HG03039 (cell line): ENCODE results near the gene DENND11.

Experiments
- ATAC-seq: cut with Tn5 transposase; IDR thresholded peaks from one replicate; pipeline ENCODE4 v1.9.1; 2021; ENCODE audit warnings: mild to moderate bottlenecking, moderate library complexity; ENCODE audit not compliant: unreplicated experiment

The DENND11 gene, protein sequence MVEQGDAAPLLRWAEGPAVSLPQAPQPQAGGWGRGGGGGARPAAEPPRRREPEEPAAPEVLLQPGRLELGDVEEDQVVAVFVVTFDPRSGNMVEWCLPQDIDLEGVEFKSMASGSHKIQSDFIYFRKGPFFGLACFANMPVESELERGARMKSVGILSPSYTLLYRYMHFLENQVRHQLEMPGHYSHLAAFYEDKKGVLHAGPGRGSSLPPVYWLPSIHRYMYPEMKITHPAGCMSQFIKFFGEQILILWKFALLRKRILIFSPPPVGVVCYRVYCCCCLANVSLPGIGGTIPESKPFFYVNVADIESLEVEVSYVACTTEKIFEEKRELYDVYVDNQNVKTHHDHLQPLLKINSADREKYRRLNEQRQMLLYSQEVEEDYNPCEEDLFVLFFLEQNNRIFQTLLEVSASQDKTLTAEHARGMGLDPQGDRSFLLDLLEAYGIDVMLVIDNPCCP

DNA sequence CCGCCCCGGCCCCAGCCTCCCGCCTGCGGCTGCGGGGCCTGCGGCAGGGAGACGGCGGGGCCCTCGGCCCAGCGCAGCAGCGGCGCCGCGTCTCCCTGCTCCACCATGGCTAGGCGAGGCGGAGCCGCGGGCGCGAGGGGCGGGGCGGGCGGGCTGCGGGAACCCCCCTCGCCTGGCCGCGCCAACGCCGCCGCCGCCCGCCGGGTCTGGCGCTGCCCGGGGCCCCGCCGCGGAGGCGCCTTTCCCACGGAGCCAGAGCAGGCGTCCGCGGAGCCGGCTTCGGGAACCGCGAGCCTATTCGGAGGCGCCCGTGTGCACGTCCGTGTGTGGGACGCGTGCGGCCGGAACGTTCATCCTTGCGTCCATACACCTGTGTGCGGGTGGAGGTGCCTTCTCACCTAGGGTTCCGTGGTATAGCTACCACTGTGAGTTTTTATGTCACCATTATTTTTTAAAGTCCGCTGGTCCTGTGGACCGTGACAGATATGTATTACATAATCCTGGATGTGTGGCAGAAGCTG lies at the start of gene DENND11:
TSS of gene DENND11 (minus strand) at position 120 of the 521 bp plus-strand sequence. CDS start at position 107, 13 bp downstream.
- ATAC-seq: peak; percentile 72

DNA sequence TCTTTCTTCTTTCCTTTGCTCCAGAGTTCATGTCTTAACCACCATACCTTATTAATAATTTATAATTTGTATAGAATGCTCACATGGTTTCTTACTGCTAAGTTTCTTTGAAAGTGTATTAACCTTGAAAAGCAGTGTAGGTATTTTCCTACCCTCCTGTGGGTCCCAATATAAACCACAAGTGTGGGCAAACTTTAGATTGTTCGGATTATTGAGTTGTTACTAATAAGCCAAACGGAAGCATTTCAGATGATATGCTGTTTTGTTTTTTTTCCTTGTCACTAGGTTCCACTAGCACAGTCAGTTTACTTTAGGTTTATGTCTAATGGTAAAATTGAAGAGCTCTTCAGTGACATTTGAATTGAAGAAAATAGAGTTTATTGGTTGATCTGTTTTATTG lies 46.4 kb upstream of the DENND11 start:
- no peak for ATAC-seq

DNA sequence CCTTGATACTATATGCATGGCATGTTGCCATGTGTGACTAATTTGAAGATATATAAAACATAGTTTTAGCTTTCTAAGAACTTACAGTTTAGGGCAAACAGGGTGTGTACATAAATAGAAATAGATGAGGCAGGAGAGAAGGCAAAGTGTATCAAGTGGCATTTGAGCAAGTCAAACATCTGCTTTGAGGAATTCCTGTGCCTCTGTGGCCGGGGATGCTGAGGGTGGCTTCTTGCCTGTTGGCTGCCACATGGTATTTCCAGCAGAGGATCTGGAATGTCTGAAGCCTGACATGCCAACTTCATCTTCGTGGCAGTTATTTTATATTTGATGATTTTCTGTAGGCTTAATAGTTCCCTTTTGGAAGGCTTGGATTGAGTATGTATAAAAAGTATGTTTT lies 42.2 kb upstream of the DENND11 start:
- ATAC-seq: no peak

DNA sequence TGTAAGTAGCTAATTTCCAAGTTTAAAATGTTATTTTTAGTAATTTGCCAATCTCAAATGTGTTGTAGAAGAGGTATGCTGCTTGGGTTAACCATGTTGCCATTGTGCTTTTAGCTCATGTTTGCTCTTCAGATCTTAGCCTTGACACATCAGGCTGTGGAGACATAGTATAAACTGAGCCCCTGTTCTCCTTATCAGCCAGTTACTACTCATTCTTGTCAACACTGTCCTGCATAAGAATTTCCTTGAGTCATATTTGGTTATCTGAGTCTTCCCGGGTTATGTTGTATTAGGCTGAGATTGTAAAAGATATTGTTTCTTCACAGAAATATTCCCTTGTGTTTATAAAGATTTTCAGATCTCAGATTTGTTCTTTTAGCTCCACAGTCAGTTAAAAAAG lies 40.3 kb upstream of the DENND11 start:
- no peak for ATAC-seq

DNA sequence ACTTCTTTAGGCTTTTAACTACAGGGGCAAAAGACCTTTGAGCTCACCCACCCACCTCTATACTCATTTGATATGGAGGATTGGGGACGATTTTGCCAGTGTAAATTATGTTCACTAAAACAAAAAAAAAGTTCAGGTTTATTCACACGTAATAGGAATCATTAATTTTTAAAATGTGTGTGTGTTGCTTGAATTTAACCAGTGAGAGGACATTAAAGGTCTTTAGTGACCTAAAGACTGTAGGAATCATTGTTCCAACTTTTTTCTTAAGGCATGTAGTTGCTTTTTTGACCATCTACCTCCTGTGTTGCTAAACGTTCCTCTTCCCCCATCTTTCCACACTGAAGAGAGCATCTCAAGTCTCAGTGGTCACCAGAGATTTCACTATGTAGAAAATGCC lies 37.3 kb upstream of the DENND11 start:
- ATAC-seq: no peak

DNA sequence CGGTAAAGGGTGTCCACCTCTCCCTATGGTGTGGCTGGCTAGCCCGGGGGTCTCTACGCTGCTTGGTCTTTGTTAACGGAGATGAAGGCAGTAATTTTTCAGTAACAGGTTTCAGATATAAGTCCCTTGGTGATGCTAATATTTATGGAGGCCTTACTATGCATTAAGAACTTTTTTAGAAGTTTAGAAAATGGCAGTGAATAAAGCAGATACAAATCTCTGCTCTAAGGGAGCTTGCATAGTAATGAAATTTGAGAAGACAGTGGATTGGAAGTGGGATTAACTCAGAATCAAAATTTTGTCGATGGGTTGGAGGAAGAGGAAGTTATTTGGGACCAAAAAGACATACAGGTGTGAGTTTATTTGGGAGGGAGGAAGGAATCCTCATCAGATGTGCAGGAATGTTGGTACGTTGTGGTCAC lies 36.6 kb upstream of the DENND11 start:
- no peak for ATAC-seq

DNA sequence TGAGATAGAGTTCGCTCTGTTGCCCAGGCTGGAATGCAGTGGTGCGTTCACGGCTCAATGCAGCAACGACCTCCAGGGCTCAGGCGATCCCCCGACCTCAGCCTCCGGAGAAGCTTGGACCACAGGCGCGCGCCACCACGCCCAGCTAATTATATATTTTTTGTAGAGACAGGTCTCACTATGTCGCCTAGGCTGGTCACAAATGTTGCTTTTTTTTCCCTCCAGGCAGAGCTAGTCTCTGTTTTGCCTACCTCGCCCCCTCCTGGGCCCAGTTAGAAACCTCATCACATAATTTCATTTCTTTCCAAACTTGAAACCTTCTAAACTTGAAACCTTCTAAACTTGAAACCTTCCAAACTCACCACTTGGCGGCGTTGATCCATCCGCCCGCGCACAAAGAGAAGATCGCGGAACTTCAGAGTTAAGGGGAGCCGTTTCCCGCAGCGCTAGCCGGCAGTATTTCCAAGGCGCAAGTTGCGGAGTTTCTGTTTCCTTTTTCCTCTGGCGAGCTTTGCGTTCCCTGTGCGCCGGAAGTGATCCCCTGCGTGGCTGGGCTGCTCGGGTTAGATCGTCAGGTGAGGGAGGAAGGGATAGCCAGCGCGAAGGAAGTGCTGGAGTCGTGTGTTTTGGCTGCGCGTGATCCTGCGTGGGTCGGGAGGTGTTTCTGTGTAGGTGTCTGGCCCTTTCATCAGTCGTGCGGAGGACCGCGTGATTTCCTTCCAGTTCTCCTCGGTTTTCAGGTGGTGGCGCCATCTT lies 36.0 kb upstream of the DENND11 start, which contains the start of gene SSBP1:
TSS of gene SSBP1 (plus strand) at position 523 of the 756 bp plus-strand sequence. CDS start 809 bp downstream, outside the sequence.
- ATAC-seq: peak; percentile 87

DNA sequence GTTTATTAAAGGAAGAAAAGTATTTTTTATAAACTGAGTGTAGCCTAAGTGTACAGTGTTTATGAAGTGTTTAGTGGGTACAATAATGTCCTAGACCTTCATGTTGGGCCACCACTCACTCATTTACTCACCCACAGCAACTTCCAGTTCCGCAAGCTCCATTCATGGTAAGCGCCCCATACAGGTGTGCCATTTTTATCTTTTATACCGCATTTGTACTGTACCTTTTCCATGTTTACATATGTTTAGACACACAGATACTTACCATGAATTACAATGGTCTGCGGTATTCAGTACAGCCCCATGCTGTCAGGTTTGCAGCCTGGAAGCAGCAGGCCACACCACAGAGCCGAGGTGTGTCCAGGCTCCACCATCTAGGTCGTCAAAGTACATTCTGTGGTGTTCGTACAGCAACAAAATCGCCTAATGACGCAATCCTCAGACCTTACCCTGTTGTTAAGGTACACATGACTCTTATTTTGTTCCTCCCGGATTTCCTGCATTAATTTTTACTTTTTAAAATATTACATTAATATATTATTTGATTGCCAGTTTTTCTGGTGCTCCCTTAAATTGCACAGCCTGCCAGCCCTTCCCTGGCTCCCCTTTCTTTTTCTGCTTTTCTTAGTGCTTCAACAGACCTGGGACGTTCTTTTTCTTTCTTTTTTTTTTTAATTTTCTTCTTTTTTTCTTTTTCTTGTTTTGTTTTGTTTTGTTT lies 35.3 kb upstream of the DENND11 start:
- ATAC-seq: no peak

DNA sequence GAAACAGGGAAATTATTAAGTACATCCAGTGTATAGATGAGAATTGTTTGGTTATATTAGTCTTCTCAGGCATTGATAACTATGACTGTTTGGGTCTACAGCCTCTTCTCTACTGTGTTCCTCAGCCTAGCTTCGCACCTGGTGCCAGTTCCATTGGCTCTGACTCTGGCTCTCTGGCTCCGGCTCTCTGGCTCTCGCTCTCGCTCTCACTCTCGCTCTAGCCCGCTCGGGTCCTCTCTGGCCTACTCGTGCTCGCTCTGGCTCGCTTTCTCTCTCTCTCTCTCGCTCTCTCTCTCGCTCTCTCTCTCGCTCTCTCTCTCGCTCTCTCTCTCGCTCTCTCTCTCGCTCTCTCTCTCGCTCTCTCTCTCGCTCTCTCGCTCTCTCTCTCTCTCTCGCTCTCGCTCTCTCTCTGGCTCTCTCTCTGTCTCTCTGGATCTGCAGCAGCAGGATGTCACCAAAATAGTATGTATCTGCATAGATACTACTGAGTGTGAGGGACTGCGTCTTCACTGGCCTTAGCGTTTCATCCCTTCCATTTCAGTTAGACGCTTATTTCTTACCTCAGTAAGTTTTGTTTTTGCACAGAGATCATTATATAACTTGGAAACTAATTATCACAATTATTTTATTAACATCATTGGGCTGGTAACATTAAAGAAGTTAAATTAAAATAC lies 29.6 kb upstream of the DENND11 start:
- no peak for ATAC-seq

DNA sequence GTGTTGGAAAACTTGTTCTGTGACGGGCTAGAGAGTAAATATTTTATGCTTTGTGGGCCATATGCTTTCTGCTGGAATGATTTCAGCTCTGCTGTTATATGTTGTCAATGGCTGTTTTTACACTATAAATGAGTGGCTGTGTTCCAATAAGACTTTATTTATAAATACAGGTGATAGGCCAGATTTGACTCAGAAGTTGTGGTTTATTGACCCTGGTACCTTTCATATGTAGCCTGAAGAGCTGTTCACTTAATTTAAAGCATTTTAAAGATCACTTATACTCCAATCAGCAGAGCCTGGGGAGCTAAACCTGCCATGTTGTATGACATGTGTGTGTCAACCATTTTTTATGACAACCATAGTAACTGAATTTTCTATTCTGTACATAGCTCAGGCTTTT lies 27.1 kb upstream of the DENND11 start:
- ATAC-seq: no peak

DNA sequence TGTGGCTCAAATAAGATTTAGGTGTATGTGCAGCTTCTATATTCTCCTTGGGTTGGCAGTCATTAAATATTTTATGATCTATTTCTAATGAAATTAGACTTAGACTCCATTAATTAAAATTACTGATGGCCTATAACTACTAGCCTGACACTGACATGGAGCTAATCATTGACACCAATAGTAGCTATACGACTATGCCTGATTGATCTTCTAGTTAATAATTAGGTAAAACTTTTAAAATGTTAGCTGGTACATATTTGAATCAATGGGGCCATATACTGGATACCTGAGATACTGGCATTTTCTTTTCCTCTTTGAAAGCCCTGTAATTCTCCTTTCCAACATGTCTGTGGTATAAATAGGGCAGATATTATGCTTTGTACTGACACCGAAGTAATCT lies 20.6 kb upstream of the DENND11 start:
- no peak for ATAC-seq

DNA sequence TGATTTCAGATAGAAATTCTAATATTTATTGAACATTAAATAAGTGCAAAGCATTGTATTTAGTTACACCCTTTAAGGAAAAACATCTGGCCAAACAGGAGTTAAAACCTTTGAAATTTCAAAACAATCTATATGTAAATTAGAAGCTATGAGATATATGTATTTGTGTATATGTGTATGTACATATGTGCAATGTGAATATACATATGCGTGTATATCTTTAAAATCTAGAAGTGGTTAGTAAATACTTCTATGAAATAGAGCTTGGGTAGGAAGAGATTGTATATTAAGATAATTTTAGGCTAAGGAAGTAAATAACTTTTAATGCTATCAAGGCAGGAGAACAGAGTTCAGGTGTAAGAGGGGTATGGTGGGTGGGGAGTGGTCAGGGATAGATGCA lies 15.5 kb upstream of the DENND11 start:
- ATAC-seq: no peak

DNA sequence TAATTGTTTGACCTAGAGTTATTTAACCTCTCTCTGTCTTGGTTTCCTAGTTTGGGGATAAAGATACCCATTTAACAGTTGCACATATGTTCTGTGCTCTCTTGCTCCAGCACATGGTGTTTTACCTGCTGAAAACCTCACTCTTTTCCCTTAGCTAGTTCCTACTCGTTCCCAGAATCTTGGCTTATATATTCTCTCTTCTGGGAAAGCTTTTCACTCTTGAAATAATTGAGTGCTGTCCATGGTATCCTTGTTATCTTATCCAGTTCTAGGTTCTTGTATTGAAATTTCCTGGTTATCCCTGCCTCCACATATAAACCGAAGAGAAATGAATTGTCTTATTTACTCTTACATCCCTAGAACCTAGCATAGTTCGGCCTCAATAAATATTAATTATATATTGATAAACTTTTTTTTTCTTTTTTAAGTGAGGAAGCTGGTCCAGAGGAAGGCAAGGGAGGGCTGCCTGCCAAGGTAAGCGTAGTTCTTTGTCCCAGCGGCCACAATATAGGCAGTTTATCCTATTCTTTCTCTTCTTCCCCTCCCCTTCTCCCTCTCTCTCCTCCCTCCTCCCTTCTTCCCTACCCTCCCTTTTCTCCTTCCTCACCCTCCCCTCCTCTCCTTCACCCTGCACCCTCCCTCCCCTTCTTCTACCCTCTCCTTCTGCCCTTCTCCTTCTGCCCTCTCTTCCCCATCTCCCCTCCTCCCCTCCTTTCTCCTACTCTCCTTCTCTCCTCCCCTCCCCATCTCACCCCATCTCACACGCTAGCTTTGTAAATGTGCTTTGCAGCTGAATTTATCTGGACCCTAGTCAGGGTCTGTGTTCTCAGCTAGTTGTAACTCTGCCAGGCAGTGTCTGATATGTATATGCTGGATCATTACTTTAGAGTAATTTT lies 14.1 kb upstream of the DENND11 start:
- no peak for ATAC-seq

DNA sequence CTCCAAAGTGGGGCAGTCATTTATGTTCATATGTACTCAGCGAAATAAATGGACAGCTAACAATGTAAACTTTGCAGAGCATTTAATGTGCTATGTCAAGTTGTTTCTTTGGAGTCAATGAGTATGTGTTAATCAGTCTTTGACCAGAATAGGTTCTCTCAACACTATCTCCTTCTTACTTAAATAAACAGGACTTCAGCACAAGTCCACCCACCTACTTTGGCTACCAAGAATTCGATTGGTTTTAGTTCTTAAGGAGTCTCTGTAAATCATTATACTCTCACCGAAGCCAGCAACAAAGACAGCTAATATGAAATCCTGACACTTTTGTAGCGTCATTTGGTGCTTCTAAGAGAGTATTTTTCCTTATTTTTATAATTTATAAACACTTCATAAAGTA lies 13.1 kb upstream of the DENND11 start:
- no peak for ATAC-seq

DNA sequence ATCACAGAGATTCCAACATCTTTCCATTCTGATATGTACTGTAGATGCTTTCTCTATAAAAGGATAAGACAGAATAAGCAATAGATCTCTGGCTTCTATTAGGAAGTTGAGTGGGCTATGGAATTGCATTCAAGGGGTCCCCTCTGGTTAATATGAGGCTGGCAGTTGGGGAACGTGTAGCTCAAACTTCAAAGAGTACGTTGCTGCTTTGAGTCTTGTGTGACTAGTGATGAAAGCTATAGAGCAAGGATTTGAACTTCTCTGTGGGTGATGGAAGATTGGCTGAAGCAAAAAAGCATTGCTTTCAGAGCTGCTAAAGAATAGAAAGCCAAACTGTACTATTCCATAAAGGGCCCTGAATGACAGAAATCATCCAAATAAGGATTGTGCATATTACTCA lies 12.6 kb upstream of the DENND11 start:
- no peak for ATAC-seq

DNA sequence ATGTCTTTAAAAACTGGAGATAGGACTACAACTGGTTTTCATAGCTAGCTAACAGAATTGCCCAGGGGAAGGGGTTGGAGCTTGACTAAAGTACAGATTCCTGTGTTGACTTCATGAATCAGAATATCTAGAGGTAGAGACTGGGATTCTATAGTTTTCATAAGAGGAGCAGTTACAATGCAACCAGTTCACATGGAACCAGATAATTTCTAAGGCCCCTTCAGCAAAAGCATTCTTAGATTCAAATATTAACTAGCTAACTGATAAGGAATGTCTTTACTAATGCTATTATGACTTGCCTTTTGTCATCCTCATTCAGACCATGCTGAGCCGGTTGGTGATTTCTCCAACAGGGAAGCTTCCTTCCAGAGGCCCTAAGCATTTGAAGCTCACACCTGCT lies 11.9 kb upstream of the DENND11 start:
- no peak for ATAC-seq

DNA sequence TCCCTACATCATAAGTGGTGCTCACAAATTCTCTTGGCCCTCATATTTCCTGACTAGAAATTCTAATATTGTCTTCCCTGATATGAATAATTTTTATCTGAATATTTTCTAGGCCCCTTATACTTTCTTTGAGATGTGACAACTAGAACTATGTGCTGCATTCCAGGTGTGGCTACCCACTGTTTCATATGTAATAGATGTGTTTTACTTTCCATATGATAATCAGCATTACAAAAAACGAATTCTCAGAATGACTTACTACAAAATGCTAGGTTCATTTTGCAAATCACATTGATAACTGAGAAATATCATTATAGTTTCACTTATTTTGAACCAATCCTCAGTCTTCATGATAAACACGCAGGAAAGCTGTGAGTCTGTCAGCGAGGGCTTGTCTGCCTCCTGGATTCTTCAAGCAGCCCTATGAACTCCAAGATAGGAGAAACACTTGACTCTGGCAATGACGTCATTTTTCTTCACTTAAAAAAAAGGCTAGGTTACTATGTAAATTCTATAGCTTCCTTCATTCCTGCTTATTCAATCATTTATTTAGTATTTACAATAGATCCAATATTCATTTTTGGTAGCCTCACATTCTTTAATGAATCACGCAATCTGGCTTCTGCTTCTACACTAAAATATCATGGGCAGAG lies 10.8 kb upstream of the DENND11 start:
- no peak for ATAC-seq

DNA sequence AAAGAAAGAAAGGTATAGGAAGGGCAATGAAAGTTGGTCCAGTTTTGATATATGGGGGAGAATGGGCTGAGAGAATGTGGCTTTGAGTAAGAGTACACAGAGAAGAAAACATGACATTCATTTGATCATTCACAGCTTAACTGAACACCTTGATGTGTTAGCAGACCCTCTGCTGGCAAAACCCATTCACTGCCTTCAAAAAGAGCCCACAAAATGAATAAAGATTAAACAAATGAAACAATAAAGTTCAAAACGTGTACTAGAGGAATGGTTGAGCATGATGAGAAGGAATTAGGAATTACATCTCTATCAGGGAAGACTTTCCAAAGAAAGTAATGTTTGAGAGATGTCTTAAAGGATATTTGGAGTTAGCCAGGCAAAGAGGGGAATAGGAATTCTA lies 8.3 kb upstream of the DENND11 start:
- no peak for ATAC-seq

DNA sequence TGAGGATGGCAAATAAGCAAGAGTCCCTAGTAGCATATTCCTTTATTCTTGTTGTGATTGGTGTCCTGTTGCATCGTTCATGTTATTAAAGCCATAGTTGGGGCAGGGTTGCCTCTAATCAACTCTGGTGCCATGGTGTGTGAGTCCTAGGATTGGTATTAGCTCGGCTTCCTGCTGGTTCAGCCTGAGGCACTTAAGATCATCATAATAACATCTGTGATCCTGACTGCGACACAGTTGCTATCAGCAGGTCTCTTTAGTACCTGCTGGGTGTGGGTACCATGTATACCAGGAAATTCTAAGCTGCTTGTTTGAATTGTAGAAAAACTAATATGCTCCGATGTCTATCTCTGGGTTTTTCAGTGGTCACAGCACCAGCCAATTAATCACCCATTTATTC lies 7.8 kb upstream of the DENND11 start:
- ATAC-seq: no peak
